Calu3 (cell line): ENCODE measurements around the gene MATR3. TPM values are rescaled to one million over a fixed set of nuclear protein-coding genes. Genes with fewer than 3 reads are reported as not detected.

Experiments
- BruUV-seq: library from RNA; stranded (reverse); fragments of 400-500 nt; replicated peaks from 2 replicates; lab custom pipeline; 2021; lab: Mats Ljungman, UMichigan
- CTCF ChIA-PET: fragments of 300-600 bp; sonication (Branson Sonifier 250); formaldehyde crosslinking; loops from one replicate; lab custom pipeline; 2022; ENCODE audit warnings: antibody characterized with exemption; lab: Charles Lee
- DNase-seq: peaks from one replicate; pipeline ENCODE4 v3.0.0; 2022
- H3K27ac Mint-ChIP-seq: one replicate; pipeline ENCODE4 v1.8.0; 2022; ENCODE audit warnings: mixed read lengths; ENCODE audit not compliant: unreplicated experiment
- H3K27me3 Mint-ChIP-seq: one replicate; pipeline ENCODE4 v1.8.0; 2022; ENCODE audit warnings: mixed read lengths; ENCODE audit not compliant: unreplicated experiment
- H3K36me3 Mint-ChIP-seq: one replicate; pipeline ENCODE4 v1.8.0; 2022; ENCODE audit warnings: mild to moderate bottlenecking, moderate library complexity, mixed read lengths; ENCODE audit not compliant: insufficient read depth, unreplicated experiment
- H3K4me1 Mint-ChIP-seq: one replicate; pipeline ENCODE4 v1.8.0; 2022; ENCODE audit warnings: mild to moderate bottlenecking, low read depth, mixed read lengths; ENCODE audit not compliant: unreplicated experiment
- H3K4me3 Mint-ChIP-seq: one replicate; pipeline ENCODE4 v1.8.0; 2022; ENCODE audit warnings: mild to moderate bottlenecking, low read depth, moderate library complexity, mixed read lengths; ENCODE audit not compliant: unreplicated experiment
- H3K9me3 Mint-ChIP-seq: one replicate; pipeline ENCODE4 v1.8.0; 2022; ENCODE audit warnings: low read depth, mixed read lengths; ENCODE audit not compliant: unreplicated experiment
- intact Hi-C: fragments of 100-400 bp; cut with micrococcal nuclease; formaldehyde crosslinking; loops from one replicate; pipeline ENCODE4 v1.10.0; 2022; ENCODE audit not compliant: unreplicated experiment
- total RNA-seq: library from RNA; stranded (reverse); gene quantifications from 2 replicates; pipeline ENCODE4 v1.2.3, GENCODE V29; 2022
- TF ChIP-seq, protein P1 (sequence below): fragments of 200-600 bp; IDR thresholded peaks from one replicate; pipeline ENCODE4 v1.8.0; 2022; ENCODE audit warnings: antibody characterized with exemption; ENCODE audit not compliant: unreplicated experiment

Gene MATR3
- total RNA-seq, 1 experiment from 2014 or later: 230 TPM

DNA sequence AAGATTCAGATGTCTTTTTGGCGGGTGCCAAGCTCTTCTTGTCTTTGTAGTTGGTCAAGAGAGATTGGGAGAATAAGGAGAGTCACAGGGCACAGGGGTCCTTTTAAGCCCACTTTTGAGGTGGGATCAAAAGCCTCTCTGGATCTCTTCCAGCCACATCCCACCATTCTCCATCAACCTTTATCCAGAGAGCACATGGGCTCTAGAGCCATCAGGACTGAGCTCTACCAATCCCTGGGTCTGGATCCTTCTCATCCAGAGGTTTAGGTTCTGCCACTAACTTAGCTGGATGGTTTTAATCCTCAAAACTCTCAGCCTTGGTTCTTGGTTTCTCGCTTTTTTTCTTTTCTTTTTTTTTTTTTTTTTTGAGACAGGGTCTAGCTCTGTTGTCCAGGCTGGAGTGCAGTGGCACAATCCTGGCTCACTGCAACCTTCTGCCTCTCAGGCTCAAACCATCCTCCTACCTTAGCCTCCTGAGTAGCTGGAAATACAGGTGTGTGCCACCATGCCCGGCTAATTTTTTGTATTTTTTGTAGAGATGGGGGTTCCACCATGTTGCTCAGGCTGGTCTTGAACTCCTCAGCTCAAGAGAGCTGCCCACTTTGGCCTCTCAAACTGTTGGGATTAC, 44.6 kb upstream of the MATR3 start:
- TF ChIP-seq, protein P1, sequence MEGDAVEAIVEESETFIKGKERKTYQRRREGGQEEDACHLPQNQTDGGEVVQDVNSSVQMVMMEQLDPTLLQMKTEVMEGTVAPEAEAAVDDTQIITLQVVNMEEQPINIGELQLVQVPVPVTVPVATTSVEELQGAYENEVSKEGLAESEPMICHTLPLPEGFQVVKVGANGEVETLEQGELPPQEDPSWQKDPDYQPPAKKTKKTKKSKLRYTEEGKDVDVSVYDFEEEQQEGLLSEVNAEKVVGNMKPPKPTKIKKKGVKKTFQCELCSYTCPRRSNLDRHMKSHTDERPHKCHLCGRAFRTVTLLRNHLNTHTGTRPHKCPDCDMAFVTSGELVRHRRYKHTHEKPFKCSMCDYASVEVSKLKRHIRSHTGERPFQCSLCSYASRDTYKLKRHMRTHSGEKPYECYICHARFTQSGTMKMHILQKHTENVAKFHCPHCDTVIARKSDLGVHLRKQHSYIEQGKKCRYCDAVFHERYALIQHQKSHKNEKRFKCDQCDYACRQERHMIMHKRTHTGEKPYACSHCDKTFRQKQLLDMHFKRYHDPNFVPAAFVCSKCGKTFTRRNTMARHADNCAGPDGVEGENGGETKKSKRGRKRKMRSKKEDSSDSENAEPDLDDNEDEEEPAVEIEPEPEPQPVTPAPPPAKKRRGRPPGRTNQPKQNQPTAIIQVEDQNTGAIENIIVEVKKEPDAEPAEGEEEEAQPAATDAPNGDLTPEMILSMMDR: no peak
- H3K36me3 Mint-ChIP-seq: no peaks in the 10 kb centered on the region
- H3K27ac Mint-ChIP-seq: no peak overlapping the region
- CTCF ChIA-PET: interaction anchor here (0.6 to 1.0 kb wide), 2 partner anchors 14 to 25 kb away, joined by 3 read pairs; no protein-coding TSS in a partner anchor
- H3K4me3 Mint-ChIP-seq: no peak overlapping the region
- H3K4me1 Mint-ChIP-seq: peaks cover 15% of the 10 kb centered on the region
- intact Hi-C loops: no loop called here
- DNase-seq: no peak
- BruUV-seq: no TSS peak
- H3K27me3 Mint-ChIP-seq: no peaks in the 10 kb centered on the region
- H3K9me3 Mint-ChIP-seq: no peaks in the 10 kb centered on the region

DNA sequence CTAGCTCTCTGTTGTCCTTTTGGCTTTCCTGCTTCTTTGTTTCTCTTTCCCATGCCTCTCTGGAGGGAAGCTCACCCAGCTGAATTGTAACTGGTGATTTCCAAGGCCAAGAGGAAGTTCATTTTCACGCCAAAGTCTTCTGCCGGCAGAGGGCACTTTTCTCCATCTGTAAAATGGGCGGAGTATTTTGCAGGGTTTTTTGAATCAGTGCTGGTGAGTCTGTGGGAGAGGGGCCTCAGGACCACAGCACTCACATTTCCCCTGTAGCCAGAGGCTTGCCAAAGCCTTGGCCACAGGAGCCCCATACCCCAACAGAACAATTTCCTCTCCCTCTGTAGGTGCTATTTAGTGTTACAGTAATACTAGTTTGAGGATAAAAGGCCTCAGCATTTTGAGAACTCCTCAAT, 42.3 kb upstream of the MATR3 start:
- no TSS peak for BruUV-seq
- Mint-ChIP-seq H3K4me1 (peaks cover 6% of the 10 kb centered on the region), H3K27ac (no peak overlapping the region), H3K9me3 (no peaks in the 10 kb centered on the region), H3K4me3 (no peak overlapping the region), H3K27me3 (no peaks in the 10 kb centered on the region), H3K36me3 (no peaks in the 10 kb centered on the region)
- CTCF ChIA-PET: interaction anchor here (1.3 to 1.7 kb wide), 2 partner anchors 11 to 21 kb away, joined by 5 to 6 read pairs; no protein-coding TSS in a partner anchor
- intact Hi-C loops: no loop called here
- TF ChIP-seq, protein P1: peak; percentile 36
- no peak for DNase-seq

DNA sequence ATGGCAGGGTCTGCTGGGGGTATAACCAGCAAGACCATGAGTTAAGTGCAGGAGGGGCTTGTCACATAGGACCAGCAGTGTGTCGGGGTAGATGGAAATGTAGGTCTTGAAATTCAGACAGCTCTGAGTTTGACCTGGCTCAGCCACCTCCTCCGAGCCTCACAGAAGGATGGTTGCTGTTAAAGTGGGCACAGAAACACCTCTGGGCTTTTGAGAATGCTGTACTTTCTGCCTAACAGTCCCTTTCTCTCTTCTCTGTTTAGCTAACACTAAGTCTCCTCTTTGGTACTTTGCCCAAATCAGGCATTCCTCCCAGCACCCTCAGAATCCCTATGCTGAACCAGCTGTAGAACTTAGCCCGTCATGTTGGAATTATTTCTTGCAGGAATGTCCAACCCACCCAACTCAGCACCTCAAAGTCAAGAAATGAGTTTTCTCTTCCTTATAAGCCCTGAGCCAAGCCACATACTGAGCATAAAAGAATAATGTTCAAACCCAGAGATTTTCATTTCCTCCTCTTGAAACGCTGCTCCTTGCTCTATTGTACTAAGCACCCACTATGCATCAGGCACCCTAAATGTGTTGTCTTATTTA, 41.7 kb upstream of the MATR3 start:
- Mint-ChIP-seq H3K4me3 (no peak overlapping the region), H3K36me3 (no peaks in the 10 kb centered on the region), H3K4me1 (peaks cover 1% of the 10 kb centered on the region), H3K9me3 (no peaks in the 10 kb centered on the region), H3K27ac (no peak overlapping the region), H3K27me3 (no peaks in the 10 kb centered on the region)
- DNase-seq: no peak
- no TSS peak for BruUV-seq
- CTCF ChIA-PET: interaction anchor here (1.3 to 1.7 kb wide), 2 partner anchors 11 to 22 kb away, joined by 5 to 6 read pairs; no protein-coding TSS in a partner anchor
- intact Hi-C loops: no loop called here
- TF ChIP-seq, protein P1: no peak

DNA sequence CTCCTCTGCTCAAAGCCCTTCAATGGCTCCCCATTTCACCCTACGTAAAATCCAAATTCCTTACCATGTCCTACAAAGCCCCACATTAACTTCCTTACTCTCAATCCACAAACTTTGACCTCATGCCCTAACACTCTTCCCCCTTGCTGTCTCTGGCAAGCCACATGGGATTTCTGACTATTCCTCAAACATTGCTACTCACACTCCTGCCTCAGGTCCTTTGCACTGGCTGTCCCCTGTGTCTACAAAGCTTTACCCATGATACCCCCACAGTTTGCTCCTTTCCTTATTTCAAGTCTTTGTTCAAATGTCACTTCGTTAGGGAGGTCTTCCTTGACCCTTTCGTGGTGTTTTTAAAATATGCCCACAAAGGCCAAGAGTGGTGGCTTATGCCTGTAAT, 40.4 kb upstream of the MATR3 start:
- CTCF ChIA-PET: no interaction called here
- H3K27ac Mint-ChIP-seq: no peak overlapping the region
- no peaks in the 10 kb centered on the region for H3K4me1 Mint-ChIP-seq
- no peaks in the 10 kb centered on the region for H3K36me3 Mint-ChIP-seq
- no peak for DNase-seq
- TF ChIP-seq, protein P1: no peak
- no TSS peak for BruUV-seq
- intact Hi-C loops: no loop called here
- H3K27me3 Mint-ChIP-seq: peaks cover 5% of the 10 kb centered on the region
- no peaks in the 10 kb centered on the region for H3K9me3 Mint-ChIP-seq
- no peak overlapping the region for H3K4me3 Mint-ChIP-seq
